Fibroblast of pulmonary artery (primary cell): ENCODE data around the gene YES1.
A peak's percentile ranks its signal among the peaks of the same experiment; 100 is the strongest.

ENCODE experiments used
- DNase-seq: peaks from one replicate; pipeline ENCODE4 v3.0.0-alpha.2; 2010; ENCODE audit warnings: low read depth
- H3K4me3 ChIP-seq: replicated peaks from 2 replicates; pipeline ENCODE4 v1.5.1; 2011; ENCODE audit warnings: low read depth, mild to moderate bottlenecking, control low read depth, low read length, moderate library complexity
- TF ChIP-seq, protein P1 (sequence below): IDR thresholded peaks from 2 replicates; pipeline ENCODE4 v1.5.1; 2011; ENCODE audit warnings: mild to moderate bottlenecking, control low read depth, low read length, inconsistent platforms; ENCODE audit errors: missing control alignments

YES1 gene

DNA sequence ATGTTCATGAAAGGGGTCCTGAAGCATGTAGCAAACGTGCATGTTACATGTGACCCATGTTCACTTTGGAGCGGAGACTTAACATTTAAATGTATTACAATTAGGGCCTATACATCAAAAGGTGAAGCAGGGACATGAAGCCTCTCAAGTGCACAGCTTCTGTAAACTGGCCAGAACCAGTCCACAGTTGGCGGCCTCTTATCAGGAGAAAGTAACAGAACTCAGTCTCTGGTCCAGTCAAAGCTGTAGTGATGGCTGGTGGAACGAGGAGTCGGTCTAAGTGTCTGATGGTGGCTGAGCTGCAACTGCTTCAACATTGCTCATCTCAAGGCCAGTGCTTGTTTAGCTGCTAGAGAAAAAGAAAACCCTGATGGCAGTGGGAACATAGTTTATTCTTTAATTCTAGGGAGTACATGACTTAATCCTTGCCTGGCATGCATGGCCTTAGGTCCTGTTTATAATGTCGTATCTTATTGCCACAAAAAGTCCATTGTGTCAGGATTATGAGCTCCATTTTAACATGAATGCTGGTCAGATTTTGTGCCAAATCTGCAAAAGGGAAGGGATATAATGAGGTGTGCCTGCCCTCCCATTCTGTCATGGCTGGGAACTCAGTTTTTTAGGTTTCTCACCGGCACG, 22.2 kb upstream of the YES1 start:
- TF ChIP-seq, protein P1, sequence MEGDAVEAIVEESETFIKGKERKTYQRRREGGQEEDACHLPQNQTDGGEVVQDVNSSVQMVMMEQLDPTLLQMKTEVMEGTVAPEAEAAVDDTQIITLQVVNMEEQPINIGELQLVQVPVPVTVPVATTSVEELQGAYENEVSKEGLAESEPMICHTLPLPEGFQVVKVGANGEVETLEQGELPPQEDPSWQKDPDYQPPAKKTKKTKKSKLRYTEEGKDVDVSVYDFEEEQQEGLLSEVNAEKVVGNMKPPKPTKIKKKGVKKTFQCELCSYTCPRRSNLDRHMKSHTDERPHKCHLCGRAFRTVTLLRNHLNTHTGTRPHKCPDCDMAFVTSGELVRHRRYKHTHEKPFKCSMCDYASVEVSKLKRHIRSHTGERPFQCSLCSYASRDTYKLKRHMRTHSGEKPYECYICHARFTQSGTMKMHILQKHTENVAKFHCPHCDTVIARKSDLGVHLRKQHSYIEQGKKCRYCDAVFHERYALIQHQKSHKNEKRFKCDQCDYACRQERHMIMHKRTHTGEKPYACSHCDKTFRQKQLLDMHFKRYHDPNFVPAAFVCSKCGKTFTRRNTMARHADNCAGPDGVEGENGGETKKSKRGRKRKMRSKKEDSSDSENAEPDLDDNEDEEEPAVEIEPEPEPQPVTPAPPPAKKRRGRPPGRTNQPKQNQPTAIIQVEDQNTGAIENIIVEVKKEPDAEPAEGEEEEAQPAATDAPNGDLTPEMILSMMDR = no peak
- DNase-seq = no peak
- no peak overlapping the region for H3K4me3 ChIP-seq

DNA sequence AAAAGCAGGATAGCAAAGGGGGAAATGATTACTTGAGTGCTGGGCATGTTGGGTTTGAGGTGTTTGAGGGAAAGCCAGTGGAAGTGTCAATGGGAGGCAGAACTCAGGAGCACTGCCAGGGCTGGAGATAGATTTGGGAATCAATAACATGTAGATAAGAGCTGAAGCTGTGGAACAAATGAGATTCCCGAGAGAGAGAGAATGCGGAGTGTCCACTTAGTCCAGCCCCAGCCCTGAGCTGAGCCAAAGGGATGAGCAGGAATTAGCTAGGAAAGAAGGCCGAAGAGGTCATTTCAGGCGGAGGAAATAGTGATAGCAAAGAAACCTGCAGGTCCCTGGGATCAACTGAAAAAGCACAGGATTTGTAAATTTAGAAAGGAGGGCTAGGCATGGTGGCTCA, 21.2 kb upstream of the YES1 start:
- no peak overlapping the region for H3K4me3 ChIP-seq
- TF ChIP-seq, protein P1 = no peak
- no peak for DNase-seq

DNA sequence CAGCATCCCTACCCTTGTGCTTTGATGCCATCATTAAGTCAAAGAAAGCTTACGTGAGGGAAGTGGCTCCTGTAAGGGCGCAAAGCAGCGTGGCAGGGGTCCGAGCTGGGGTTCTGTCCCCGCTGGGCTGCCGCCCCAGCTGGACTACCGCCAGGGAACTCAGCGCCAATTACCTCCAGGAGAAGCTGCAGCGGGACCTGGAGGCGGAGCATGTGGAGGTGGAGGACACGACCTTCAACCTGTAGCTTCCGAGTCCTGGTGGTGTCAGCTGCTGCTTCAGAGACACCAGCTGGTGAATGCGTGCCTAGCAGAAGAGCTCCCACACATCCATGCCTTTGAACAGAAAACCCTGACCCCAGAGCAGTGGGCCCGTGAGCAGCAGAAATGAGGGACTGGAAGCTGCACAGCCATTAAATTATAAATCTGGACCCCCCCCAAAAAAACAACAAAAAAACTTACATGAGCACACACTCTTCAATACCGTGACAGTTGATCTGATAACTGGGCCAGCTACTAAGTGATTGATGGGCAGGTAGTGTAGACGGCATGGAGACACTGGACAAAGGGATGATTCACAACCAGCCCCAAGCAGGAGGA, 20.1 kb upstream of the YES1 start:
- no peak overlapping the region for H3K4me3 ChIP-seq

DNA sequence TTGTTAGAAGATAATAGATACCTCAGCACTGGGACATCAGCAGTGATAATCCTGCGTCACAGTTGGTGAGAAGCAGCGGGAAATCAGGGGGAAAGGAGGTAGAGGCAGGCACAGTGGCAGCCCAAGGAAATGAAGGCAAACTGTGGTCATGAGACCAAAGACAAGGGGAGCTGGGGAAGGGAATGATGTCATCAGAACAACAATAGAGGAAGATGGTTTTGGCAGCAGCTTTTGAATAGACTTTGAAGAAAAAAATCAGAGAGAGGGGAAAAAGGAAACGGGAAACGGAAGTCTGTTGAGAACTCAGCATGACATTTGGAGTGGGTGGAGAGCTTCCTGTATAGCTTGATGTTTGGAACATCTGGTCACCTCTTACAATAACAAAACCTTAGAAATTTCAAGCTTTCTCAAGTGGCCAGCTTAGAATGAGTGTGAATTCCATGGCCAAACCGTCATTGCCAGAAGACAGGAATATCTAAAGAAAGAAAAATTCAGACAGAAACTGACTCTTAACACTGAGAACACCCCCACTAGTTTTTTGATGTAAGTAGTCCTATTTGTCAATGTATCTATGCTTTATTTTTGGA, 18.4 kb upstream of the YES1 start:
- DNase-seq = peak; percentile 94
- peak overlapping the region; percentile 40 for H3K4me3 ChIP-seq
- TF ChIP-seq, protein P1 = no peak

More for the DNA sequence above, 20.1 kb upstream of the YES1 start:
- DNase-seq = no peak
- TF ChIP-seq, protein P1 = peak; percentile 12

DNA sequence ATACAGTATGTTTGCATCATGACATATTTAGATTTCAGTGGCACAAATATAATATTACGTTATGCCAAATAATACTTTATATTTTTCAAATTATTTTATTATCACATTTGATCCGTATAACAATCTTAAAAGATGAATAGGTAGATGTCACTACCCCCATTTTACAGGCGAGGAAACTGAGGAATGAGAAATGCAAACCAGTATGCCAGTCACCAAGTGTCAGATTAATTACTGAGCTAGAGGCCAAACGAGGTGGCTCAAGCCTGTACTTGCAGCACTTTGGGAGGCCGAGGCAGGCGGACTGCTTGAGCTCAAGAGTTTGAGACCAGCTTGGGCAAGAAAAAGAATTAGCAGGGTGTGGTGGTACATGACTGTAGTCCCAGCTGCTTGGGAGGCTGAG, 17.4 kb upstream of the YES1 start:
- no peak for DNase-seq

DNA sequence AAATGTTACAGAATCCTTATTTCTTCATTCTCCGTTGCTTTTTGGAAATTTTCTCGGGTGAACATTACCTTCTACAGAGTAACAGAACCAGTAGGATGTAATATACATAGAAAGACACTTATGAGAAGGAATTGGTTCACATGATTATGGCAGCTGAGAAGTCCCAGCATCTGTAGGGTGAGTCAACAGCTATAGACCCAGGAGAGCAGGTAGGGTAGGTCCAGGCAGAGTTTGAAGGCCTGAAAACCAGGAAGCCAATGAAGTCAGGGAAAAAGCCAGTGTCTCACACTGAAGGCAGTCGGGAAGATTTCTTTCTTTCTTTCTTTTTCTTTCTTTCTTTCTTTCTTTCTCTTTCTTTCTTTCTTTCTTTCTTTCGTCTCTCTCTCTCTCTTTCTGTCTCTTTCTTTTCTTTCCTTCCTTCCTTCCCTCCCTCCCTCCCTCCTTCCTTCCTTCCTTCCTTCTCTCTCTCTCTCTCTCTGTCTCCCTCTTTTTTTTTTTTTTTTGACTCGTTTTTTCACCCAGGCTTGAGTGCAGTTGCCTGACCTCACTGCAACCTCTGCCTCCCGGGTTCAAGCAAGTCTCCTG, 15.1 kb upstream of the YES1 start:
- H3K4me3 ChIP-seq = no peak overlapping the region
- TF ChIP-seq, protein P1 = no peak
- DNase-seq = no peak

More for the DNA sequence above, 17.4 kb upstream of the YES1 start:
- no peak overlapping the region for H3K4me3 ChIP-seq
- TF ChIP-seq, protein P1 = no peak
